Stimulated activated naive CD4-positive, alpha-beta T cell (primary cell): ENCODE data around the gene ALCAM.

Source experiments
- DNase-seq, 6 experiments: peaks; one replicate each; lab custom pipeline; 2025; lab: John Stamatoyannopoulos, UW

The ALCAM gene

GRCh38 chr3:105429034-105429762, 62.5 kb downstream of the ALCAM start:
- no peak for DNase-seq

DNA sequence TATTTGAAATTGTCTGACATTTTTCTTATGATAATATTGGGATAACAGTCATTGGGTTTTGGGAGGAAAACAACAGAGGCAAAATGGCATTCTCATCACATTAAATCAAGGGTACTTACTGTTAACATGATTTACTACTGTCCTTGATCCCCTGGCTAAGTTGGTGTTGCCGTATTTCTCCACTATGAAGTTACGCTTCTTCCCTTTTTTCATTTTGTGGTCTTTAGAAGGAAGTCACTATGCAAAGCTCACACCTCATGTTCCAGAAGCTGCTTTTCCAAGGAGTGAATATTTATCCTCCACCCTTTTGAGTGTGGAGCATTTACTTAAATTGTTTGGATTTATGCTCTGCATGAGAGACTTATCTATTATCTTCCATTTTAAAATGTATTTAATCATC, 63.7 kb downstream of the ALCAM start:
- DNase-seq = no peak

DNA sequence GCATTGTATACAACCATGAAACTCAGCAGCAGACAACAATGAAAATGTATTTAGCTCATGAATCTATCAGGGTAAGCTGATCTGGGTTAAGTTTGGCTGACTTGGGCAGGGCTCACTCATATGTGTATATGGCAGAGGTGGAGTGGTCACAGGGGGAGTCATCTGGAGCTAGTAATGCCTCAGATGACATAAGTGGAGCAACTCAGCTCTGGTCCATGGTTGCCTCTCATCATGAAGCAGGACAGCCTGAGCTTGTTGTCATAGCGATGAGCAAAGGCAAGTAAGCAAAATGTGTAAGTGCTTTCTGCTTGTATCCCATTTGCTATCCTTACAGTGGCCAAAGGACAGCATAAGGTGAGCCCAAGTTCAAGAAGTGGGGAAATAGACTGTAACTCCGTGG, 64.5 kb downstream of the ALCAM start:
- DNase-seq = no peak

DNA sequence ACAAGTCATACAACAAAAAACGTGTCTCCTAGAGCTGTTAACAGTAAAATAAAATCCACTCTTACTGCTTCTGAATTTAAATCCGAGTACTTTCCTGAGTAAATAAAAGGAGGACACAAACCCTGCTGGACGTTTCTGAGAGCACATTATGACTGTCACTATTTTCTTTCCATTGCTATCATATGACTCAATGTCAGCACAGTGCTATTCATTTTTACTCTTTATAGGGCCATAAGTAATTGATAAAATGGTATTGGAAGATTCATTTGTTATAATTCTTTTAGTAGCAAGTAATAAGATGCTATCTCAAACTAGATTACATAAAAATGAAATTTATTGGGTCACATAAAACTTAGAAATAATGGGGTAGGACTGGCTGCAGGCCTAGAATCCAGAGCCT, 68.6 kb downstream of the ALCAM start:
- no peak for DNase-seq

DNA sequence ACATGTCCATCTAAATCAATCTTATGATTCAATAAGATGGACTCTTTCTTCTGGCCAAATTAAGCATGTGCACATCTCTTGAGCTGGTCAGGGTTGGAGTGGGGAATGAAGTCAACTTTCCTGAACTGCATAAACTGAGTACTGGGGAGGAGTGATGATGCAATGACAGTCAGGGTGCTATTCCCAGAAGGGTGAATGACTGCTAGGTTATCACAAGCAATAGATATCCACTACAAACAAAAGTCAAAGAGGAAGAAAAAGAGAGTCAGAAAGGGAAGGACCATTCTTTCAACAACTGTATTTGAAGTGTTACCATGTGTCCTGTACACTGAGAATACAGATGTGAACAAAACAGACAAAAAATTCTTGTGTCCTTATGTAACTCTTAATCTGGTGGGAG, 70.0 kb downstream of the ALCAM start:
- no peak for DNase-seq

DNA sequence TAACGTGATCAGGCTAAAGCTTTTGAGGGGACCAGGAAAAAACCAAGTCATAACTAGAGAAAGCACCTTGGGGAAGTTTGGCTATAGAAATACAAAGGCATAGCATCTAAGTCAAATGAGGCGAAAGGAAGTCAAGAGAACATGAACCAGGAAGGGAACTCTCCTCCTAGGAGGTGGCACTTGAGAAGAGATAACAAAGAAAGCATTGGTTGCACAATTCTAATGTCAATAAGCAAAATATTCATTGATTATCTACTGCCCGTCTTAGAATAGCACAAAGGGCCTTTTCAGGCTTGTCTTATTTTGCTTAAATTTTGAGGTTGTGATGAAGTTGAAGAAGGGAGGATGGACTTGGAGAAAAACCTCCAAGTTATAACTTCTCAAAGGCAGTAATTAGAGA, 73.4 kb downstream of the ALCAM start:
- DNase-seq = no peak

DNA sequence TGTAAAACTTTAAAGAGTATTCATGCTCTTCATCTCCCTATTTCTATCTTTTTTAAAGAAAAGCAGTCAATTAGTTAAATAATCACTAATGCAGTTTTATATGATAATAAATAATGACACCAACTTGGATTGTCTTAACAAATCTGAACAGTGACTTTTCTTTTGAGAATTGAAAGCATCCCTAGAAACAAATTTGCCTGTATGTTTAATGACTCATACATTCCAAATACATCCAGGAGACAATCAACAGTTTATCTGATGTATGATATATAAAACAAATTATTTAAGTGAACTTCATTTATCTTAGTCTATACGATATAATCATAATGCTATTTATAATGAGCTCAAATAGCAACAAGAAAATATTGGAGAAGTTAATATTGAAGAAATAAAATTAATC, 78.0 kb downstream of the ALCAM start:
- DNase-seq = no peak

DNA sequence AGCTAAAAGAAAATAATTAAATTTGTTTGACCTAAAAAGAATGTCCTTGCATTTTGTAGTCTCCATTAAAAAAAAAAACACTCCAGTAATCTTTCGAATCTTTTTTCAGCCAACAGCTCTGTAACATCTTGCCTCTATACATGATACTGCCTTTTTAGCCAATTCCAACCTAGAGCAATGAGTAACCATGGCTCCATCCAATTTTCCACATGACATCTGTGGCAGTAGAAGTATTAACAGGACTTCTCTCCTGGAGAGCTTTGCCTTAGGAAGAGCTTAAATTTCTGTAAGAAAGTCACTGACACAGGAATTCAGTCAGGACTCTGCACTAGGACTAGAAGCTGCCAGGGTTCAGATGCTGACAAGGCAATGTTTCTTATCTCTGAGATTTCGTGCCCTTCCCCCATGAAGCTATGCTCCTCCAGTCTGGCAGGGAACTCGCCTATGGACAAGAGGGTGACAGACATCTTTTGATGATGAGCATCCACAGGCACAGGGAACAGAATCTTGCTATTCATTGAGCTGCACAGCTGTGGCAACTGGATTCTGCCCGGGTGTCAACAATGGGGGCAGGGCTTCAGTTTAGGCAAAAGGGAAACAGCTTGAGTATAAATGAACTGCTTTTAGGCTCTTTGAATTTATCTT, 81.8 kb downstream of the ALCAM start:
- DNase-seq = no peak

- no peak for DNase-seq
These were observed 82.7 kb downstream of the ALCAM start for GRCh38 chr3:105449414-105449813.

DNA sequence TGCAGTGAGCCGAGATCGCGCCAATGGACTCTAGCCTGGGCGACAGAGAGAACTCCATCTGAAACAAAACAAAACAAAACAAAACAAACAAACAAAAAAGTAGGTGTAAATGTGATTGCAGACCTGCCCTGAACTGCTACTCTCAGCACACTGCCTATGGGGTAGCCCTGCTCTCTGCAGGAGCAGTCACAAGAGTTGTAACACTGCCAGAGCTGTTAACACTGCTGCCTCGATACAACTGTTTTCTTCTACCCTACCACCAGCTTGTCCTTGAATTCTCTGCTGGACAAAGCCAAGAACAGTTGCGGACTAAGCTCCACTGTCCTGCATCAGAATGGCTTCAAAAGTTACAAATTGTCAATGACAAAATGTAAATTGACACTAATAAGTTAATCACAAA, 89.3 kb downstream of the ALCAM start:
- no peak for DNase-seq

- DNase-seq = no peak
These were observed 92.0 kb downstream of the ALCAM start for GRCh38 chr3:105458518-105459215.

DNA sequence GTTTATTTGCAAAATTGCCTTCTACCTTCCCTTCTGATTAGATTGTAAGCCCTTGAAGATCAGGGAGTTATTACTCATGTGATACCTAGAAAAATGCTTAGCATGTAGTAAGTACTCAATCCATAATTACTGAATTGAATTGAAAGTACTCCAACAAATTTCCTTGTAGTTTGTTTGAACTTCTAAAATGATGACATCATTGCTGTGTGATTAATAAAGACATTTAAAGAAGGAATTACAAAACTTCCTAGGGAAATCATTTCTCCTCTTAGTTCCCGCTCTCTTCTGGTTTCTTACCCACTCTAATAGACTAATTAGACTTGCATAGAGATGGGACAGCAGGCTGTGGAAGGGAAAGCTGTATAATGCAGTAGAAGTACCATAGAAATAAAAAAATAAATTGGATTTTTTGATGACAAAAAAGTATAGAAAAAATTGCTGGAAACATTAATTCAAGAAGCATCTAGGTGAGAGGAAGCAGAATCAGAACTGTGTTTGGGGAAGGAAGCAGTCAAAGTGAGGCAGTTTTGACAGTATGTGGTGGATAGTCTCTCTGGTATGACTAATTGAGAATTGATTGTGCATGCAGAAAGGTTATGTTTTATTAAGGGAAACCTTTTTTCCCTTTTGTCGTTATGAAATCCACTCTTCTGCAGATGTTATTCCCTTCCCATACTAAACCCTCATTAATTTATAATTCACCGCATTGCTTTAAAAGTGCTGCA, 93.0 kb downstream of the ALCAM start:
- no peak for DNase-seq

DNA sequence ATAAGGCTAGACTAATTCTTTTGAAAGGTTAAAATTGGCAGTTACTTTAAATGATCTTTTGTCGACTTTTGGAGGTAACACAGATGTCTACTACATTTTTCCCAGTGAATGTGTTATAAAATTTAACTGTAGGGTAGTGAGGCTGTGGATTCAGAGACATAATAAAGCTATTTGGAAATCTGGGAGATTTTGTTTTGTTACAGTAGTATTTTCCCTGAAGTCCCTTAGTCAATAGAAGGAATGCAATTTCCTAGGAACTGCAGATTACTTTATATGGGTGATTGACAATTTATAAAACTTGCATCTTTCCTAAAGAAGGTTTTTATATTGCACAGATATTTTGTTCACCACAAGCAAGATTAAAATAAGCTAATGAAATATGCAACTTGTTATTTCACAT, 96.9 kb downstream of the ALCAM start:
- no peak for DNase-seq

DNA sequence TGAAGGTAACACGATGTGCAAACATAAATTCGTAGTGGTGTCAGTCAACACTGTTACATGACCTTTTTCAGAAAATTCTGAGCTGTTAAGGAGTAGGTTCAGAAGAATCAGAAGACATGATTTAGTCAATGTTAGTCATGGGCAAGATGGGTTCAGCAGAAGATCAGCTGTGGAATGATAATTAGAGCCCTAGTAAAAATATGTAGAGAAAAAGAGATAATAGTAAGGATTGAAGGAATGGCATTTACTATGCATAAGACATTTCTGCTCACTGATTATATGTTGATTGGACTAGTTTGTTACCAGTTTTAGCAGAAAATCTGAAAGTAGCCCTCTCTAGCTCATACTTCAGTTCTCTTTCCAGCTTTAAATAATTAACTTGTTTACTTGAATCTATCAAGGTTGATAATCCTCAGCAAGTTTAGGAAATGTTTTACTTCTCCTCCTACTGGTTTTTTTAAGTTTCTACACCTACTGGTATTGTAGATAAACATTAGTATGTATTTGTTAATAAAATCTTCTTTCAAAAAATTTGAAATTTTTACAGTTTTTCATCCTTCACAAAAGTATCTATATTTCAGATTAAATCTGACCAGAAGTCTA, 98.6 kb downstream of the ALCAM start:
- no peak for DNase-seq

GRCh38 chr3:105466072-105466471, 99.4 kb downstream of the ALCAM start:
- no peak for DNase-seq

DNA sequence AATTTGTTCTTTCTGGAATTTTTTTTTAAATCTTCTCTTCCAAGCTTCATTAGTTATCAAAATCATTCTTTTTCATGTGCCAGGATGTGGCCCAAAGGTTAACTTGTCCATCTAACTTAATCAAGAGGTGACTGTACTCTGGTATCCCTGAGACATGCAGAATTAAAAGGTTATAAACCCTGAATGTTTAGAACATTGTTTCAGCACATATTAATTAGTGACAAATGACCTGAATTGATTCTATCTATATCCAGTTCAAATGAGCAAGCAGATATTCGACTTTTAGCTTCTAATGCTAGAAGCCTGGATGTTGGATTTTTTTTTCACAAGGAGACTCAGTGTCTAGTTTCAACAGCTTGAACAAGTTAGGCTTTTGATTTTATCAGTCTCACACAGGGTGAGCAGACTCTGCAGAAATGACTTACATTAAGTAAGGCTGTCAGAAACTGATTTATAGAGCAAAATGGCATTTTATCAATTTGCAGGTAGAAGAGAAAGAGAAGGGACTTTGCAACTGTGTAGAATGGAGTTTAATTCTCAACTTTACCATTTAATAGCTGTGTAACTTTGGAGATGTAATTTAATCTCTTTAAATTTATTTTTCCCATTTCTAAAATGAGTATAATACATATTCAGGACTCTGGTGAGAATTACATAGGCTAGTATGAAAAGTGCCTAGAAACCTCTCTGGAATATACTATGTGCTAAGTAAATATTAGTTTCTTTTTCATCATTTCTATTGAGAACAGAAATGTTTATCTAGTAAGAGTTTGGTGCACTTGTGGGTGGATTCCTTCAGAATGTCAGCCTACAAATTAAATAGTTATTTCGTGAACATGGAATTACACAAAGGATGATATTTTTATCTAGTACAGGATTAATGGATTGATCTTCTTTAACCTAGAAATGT, 100.0 kb downstream of the ALCAM start:
- DNase-seq = no peak

DNA sequence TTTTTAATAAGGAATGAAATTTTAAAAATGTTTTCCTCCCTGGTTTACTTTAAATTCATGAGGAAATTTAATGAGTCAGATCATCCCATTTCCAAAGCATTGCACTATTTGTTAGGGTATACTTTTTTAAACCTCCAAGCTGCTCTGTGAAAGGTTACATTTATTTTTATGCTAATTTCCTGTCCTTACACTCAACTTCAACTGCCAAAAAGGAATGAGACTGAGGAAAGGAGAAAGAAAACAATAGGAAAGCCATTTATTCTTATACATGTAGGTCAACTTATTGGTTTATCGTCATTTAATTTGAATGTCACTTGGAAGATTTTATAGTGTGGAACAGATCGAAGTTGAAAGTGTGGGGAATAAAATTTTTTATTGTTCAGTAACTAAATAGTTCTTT, 104.1 kb downstream of the ALCAM start:
- no peak for DNase-seq

- no peak for DNase-seq
These were observed 107.0 kb downstream of the ALCAM start for GRCh38 chr3:105473521-105474223.

DNA sequence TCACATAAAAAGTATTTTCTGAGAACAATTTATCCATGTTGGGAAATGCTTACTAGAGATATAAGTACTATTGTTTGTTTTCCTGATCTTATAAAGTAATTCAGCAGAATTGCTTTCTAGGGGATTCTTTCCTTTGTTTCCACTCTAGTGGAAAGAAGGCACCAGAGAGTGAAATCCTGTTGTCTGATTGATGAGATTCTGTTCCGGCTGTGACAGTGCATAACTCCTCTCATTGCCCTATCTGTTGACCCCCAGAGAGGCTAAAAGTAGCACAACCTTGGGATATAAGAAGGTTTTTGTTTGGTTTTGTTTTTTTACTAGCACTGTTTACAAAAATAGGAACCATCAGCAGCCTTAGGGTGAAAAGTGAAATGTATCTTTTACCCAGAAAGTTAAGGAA, 114.1 kb downstream of the ALCAM start:
- no peak for DNase-seq

DNA sequence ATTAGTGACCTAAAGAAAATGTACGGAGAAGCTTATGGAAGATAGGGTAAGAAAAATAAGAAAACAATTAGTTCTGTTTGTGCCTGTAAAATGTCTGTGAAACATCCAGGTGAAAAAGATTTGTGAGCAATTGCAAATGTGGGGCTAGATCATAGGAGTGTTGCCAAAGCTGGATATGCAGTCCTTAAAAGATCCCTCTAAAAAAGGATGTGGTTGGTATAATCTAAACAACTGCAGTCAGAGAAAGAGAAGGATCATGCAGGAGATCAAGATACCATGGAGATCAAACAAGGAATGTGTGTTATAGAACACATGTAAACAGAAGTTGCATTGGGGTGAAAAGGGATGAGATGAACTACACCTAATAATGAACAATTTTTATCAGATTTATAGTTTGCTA, 116.8 kb downstream of the ALCAM start:
- DNase-seq = no peak

- no peak for DNase-seq
These were observed 123.3 kb downstream of the ALCAM start for GRCh38 chr3:105490045-105490444.
